T-helper 17 cell (primary cell): ENCODE results near the gene FAM110D. TPM values are rescaled to one million over a fixed set of nuclear protein-coding genes. Genes with fewer than 3 reads are reported as not detected.

ENCODE experiments used
- ATAC-seq: fragments of 150-1000 bp; cut with Tn5 transposase; 2 replicates; pipeline ENCODE4 v1.10.0; 2021; ENCODE audit warnings: mild to moderate bottlenecking, moderate library complexity
- DNase-seq, 3 donors: peaks; one replicate each; pipeline versions ENCODE4 v3.0.0 to v3.0.0-alpha.2; 2020 to 2021
- H3K9me3 ChIP-seq: one replicate; pipeline ENCODE4 v1.7.0; 2013; ENCODE audit warnings: low read length, mild to moderate bottlenecking; ENCODE audit not compliant: control insufficient read depth, poor library complexity, severe bottlenecking
- H3K27ac Mint-ChIP-seq: one replicate; pipeline ENCODE4 v1.8.0; 2022; ENCODE audit warnings: mild to moderate bottlenecking, moderate library complexity, mixed read lengths
- H3K27me3 Mint-ChIP-seq: one replicate; pipeline ENCODE4 v1.8.0; 2022; ENCODE audit warnings: mixed read lengths
- H3K36me3 Mint-ChIP-seq: one replicate; pipeline ENCODE4 v1.8.0; 2022; ENCODE audit warnings: low read depth, mixed read lengths
- H3K4me1 Mint-ChIP-seq: one replicate; pipeline ENCODE4 v1.8.0; 2022; ENCODE audit warnings: mild to moderate bottlenecking, mixed read lengths
- H3K4me3 Mint-ChIP-seq: one replicate; pipeline ENCODE4 v1.8.0; 2022; ENCODE audit warnings: mild to moderate bottlenecking, moderate library complexity, mixed read lengths
- total RNA-seq, 4 donors: library from RNA in 2 of 4; stranded (reverse) in 2 of 4; gene quantifications; one replicate each; pipeline ENCODE4 v1.2.3 and lab custom pipeline; 2022 to 2026

FAM110D gene
- total RNA-seq, 2 donors from 2014 or later: not detected

DNA sequence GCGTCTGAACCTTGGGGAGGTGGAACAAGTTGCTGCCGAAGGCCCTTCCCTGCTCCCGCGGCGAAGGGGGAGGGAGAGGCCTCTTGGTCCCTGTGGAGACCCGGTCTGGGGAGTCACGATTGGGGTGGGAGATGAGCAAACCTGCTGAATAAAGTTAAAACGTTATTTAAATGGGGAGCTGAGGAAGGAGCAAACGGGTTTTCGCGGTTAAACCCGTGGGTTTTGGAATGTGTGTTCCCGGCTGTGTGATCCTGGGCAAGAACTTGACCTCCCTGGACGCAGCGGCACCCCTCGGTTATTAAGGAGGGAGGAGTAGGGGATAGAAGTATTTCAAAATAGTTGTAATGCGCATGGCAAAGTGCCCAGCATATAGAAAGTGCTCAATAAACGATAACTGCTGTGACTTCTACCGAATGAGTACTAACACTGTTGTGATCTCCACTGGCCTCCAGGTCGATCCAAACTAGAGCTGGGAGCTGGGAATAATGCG lies 3.4 kb downstream of the FAM110D start:
- Mint-ChIP-seq H3K27ac (peak overlapping the region; percentile 6), H3K4me3 (peak overlapping the region; percentile 65)
- no peak for ATAC-seq

DNA sequence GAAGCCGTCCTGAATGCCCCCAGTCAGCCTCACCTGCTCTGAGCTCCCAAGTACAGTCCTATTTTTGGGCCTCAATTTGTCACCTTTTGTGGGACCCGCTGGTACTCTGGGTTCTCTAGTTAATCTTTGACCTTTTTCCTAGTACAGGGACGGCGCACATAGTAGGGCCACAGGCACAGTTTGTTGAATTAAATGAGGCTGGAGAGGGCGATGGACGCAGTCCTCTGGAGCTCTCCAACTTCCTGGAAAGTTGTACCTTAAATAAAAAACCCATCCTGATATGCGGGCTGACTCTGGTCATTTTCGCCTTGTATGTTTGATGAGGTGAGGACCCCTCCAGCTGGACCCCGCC lies 4.8 kb downstream of the FAM110D start:
- no peaks in the 10 kb centered on the region for H3K9me3 ChIP-seq
- peaks cover 15% of the 10 kb centered on the region for H3K4me1 Mint-ChIP-seq
- peak overlapping the region; percentile 63 for H3K4me3 Mint-ChIP-seq
- ATAC-seq (no peak), DNase-seq (no peak)
- H3K27me3 Mint-ChIP-seq: peaks cover 18% of the 10 kb centered on the region
- H3K36me3 Mint-ChIP-seq: no peaks in the 10 kb centered on the region
- H3K27ac Mint-ChIP-seq: no peak overlapping the region

More for the DNA sequence above, 3.4 kb downstream of the FAM110D start:
- Mint-ChIP-seq H3K36me3 (no peaks in the 10 kb centered on the region), H3K4me1 (peaks cover 15% of the 10 kb centered on the region), H3K27me3 (peaks cover 29% of the 10 kb centered on the region)
- no peaks in the 10 kb centered on the region for H3K9me3 ChIP-seq
- DNase-seq: no peak

DNA sequence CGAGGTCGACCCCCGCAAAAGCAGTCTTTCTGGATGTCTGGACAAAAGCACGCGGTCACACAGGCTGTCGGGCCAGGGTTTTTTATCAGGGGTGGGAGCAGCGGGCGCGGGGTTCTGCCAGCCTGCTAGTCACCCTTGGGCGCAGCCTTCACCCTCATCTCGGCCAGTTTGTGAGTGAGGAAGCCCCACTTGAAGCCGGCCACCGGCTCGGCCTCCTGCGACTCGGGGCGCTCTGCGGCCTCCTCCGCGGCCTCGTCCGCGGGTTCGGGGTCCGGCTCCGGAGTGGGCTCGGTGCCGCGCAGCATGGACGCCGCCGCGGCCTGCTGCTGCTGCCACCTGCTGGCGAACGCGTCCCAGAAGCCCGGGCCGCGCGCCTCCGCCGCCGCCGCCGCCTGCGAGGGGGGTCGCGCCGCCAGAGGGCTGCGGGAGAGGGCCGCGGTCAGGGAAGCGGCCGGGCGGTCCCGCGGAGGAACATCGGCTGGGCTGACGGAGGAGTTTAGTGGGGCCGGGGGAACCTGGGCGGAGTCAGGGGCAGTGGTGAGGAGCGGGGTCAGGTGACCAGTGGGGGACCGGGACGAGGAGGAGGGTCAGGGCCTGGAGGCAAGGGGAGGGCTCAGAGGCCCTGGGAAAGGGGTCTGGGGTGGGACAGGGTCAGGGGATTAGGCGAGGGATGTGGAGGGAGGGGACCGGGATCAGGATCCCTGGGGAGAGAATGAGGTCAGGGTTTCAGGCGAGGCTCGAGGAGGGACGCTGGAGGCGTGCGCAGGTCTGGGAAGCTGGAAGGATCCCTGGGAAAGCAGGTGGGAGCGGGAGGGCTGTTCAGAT lies 5.4 kb downstream of the FAM110D start:
- DNase-seq (peak; percentile 37 to 63 (median 55)), ATAC-seq (peak; percentile 69)
- Mint-ChIP-seq H3K27ac (peak overlapping the region; percentile 71), H3K4me3 (peak overlapping the region; percentile 83), H3K4me1 (peaks cover 15% of the 10 kb centered on the region), H3K27me3 (peaks cover 13% of the 10 kb centered on the region), H3K36me3 (no peaks in the 10 kb centered on the region)
- no peaks in the 10 kb centered on the region for H3K9me3 ChIP-seq

DNA sequence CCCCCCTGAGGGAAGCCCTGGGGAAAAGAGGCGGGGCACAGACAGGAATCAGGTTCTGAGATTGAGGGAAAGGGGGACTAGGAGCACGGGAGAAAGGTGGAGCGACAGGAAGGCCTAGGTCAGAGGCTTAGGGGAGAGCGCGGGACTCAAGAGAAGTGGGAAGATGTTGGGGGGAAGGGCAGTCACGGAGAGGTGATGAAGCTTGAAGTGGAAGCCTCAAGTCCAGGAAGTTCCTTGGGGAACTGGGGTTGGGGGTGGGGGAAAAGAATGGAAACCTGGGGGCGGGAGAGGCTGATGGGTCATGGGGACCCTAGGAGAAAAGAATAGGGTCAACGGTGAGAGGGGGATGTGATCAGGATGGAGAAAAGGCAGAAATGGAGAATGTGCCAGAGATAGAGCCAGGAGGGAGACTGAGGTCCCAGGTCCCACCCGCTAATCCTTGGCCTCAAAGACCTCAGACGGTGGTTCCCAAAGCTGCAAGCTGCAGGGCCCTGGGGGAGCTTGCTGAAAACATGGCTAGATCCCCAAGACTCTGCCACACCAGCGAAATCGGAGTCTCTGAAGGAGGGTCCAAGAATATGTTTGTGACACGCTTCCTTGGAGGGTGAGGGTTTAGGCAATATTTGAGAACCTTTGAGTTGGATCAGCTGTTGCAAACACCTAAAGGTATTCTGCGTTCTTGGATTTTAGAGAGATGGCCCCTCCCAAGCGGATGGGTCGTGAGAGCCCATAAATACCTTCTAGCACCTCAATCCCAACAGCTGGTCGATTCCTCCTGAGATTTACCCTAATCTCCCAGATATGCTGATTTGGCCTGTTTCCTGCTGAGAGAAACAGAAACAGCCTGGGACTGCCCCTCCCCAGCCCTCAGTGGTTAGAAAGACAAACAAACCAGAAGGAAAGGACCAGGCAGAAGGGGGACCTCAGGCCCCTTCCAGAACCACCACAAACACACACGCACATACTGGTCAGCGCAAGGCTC lies 6.3 kb downstream of the FAM110D start:
- DNase-seq: no peak
- peak overlapping the region; percentile 71 for H3K27ac Mint-ChIP-seq
- H3K36me3 Mint-ChIP-seq: no peaks in the 10 kb centered on the region
- ATAC-seq: no peak
- peak overlapping the region; percentile 83 for H3K4me3 Mint-ChIP-seq
- H3K9me3 ChIP-seq: no peaks in the 10 kb centered on the region
- H3K4me1 Mint-ChIP-seq: peaks cover 15% of the 10 kb centered on the region
- peaks cover 7% of the 10 kb centered on the region for H3K27me3 Mint-ChIP-seq

DNA sequence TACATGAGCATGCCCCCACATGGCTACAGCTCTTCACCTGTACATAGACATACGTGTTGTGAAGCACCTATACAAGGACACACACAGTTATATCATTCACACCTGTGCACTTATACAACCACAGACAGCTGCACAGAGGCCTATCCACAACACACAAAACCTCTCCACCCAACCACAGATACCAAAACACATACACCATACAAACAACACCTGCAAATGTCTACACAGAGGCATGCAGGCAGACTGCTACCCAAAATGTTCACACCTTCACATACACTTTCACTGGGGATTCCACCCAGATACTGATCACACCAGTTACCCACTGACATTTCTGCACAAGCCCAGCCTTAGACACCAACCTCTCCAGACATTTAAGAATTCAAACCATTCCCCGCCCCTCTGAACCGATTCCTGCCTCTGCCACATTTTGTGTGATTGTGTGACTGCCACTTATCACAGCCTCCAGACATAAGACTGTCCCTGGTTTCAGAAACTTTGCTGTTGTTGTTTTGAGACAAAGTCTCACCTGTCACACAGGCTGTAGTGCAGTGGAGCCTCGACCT lies 7.9 kb downstream of the FAM110D start:
- DNase-seq (no peak), ATAC-seq (no peak)
- peaks cover 21% of the 10 kb centered on the region for H3K4me1 Mint-ChIP-seq
- no peak overlapping the region for H3K4me3 Mint-ChIP-seq
- H3K36me3 Mint-ChIP-seq: no peaks in the 10 kb centered on the region
- peaks cover 7% of the 10 kb centered on the region for H3K27me3 Mint-ChIP-seq
- H3K27ac Mint-ChIP-seq: no peak overlapping the region
- no peaks in the 10 kb centered on the region for H3K9me3 ChIP-seq

DNA sequence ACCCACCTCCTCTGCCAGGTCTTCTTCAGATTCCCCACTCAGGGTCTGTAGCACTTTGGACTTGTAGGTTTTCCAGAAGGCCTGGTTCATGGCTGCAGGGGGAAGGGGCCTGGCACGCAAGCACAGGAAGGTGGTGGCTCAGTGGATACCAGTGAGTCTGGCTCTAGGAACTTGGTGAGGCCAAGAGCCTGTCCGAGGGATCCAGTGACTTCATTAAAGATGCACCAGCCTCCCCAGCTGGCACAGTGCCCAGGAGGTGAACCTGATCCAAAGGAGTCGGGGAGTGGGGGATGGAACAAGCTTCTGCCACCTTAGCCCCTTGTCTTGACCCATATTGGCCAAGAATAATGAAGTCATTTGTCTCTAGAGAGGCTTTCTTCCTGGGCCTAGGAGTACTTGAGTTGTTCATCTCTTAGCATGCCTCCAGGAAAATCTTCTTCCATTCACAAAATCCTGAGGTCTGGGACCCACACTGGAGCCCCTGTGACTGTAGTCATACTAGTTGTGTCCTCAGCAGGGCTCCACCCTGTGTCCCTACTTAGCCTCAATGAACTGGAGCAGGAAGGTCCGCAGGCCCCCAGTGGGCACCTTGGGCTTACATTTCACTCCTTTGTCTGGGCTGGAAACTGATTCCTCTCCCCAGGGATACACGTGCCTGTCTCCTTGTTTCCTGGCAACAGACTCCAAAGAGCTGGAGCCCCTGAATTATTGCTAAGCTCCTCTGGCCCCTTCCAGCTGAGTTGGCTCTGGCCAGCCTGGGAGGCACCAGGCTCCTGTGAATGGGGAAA lies 9.7 kb downstream of the FAM110D start, which contains the start of gene C1orf232:
Gene C1orf232, minus strand, starts transcription at position 554 of the 788 bp plus-strand sequence. Its CDS starts 464 bp downstream, at position 90.
- no peaks in the 10 kb centered on the region for H3K9me3 ChIP-seq
- Mint-ChIP-seq H3K27ac (peak within 1 kb of the TSS; percentile 79), H3K27me3 (no peaks in the 10 kb centered on the region), H3K36me3 (no peaks in the 10 kb centered on the region), H3K4me1 (peaks cover 16% of the 10 kb centered on the region), H3K4me3 (peak within 1 kb of the TSS; percentile 92)
- no peak for ATAC-seq
- no peak for DNase-seq

DNA sequence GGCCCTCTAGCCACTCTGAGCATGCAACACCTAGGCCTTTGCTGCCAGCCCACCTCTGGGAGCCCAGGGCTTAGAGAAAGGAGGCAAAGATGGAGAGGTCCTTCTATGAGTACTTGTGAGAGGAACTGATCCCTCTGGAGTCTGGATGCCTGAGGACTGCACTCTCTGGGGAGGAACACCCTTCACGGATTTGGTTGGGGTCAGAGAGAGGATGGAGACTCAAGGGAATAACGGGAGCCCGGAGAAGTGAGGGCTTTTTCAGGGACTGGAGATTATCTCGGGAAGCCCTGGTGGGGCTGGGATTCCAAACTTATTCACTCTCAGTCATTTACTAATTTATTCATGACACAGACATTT lies 10.3 kb downstream of the FAM110D start:
- no peaks in the 10 kb centered on the region for H3K27me3 Mint-ChIP-seq
- no peak for DNase-seq
- peaks cover 16% of the 10 kb centered on the region for H3K4me1 Mint-ChIP-seq
- no peaks in the 10 kb centered on the region for H3K36me3 Mint-ChIP-seq
- H3K27ac Mint-ChIP-seq: peak overlapping the region; percentile 79
- H3K4me3 Mint-ChIP-seq: peak overlapping the region; percentile 92
- ATAC-seq: no peak
- no peaks in the 10 kb centered on the region for H3K9me3 ChIP-seq

DNA sequence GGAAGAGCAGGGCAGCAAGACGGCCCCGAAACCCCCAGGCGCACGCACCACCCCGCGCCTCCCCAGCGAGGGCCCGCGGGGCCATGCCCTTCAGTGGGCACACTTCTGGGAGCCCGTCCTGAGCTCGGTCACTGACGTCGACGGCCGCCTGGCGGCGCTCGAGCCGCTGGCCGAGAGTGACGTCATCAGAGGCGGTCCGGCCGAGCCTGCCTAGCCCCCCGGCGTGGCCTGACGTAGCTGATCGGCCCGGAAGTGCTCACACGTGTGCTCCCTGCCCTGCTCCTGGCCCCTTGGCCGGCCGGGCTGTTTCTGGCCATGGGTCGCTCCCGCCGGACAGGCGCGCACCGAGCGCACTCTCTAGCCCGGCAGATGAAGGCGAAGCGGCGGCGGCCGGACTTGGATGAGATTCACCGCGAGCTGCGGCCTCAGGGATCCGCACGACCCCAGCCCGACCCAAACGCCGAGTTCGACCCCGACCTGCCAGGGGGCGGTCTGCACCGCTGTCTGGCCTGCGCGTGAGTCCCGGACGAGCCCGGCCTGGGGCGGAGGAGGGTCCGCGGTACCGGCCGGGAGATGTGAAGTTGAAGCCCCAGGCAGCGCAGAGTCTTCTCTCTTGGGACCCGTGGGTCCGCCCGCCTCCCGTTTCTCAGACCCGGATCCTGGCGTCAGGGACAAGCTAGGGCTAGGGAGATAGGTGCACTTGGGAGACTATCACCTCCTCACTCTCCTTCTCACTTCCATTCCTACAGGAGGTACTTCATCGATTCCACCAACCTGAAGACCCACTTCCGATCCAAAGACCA lies 11.0 kb downstream of the FAM110D start, which contains the start of gene ZNF593:
Gene ZNF593, plus strand, starts transcription at position 240 of the 803 bp plus-strand sequence. Its CDS starts 76 bp downstream, at position 316.
- H3K36me3 Mint-ChIP-seq: no peaks in the 10 kb centered on the region
- H3K4me3 Mint-ChIP-seq: peak within 1 kb of the TSS; percentile 92

DNA sequence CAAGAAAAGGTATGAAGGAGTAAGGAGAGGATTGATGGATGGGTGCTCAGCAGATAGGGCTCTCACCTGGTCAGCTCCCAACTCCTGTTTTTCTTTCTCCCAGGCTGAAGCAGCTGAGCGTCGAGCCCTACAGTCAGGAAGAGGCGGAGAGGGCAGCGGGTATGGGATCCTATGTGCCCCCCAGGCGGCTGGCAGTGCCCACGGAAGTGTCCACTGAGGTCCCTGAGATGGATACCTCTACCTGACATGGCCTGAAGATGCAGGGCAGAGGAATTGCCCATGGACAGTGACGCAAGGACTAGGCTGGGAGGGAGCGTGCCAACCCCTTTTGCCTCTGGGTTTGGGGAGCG lies 11.6 kb downstream of the FAM110D start:
- ATAC-seq (no peak), DNase-seq (no peak)
- H3K36me3 Mint-ChIP-seq: no peaks in the 10 kb centered on the region
- H3K27ac Mint-ChIP-seq: peak overlapping the region; percentile 79
- H3K4me1 Mint-ChIP-seq: peaks cover 11% of the 10 kb centered on the region
- H3K27me3 Mint-ChIP-seq: no peaks in the 10 kb centered on the region
- no peaks in the 10 kb centered on the region for H3K9me3 ChIP-seq
- H3K4me3 Mint-ChIP-seq: peak overlapping the region; percentile 92

More for the DNA sequence above, 11.0 kb downstream of the FAM110D start, which contains the start of gene ZNF593:
- no peaks in the 10 kb centered on the region for H3K27me3 Mint-ChIP-seq
- peaks cover 11% of the 10 kb centered on the region for H3K4me1 Mint-ChIP-seq
- H3K9me3 ChIP-seq: no peaks in the 10 kb centered on the region
- ATAC-seq: peak; percentile 94
- H3K27ac Mint-ChIP-seq: peak within 1 kb of the TSS; percentile 79
- DNase-seq: peak; percentile 74 to 81 (median 75)

DNA sequence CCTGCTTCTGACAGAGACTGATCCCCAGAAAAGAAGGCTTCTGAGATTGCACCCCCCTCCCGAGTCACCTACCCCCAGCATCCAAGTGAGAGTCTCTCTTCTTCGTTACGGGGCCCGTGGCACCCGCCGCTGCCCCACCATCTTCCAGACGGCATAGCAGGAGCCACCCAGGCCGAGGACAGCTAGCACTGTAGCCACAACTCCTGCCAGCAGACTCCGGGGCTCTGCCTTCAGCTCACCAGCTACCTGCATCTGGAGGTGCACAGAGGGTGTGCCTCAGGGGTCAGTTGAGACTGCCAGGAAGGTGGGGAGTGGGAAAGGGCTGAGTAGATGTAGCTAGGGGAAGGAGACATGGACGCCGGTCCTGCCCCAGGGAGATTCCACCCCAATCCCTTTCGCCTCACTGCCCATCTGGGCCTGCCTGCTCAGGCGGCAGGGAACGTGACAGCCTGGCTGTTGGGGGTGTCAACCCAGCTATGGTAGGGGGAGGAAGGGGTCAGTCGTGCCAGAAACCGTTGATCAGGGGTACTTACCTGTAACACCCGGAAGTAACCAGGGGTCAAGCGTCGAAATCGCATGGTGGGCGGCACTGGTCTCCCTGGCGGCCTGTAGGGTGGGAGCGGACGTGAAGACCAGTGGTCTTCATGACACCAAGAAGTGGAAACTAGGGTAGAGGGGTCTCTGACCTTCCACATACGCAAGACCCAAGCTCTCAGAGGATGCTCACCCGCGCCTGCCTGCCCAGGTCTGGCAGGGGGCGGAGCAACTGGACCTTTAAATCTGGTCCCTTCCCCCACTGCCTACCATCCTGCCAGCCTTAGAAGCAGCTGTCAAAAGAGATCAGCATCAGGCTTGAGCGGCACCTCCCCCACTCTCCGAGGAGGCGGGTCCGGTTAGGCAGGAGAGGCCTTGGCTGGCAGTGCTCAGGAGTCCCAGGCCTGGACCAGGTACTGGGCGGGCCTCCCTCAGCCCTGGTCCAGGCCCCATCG lies 12.5 kb downstream of the FAM110D start, which contains the start of gene ZNF593OS:
Gene ZNF593OS, minus strand, starts transcription at position 749 of the 989 bp plus-strand sequence. Its CDS starts 171 bp downstream, at position 578.
- Mint-ChIP-seq H3K36me3 (no peaks in the 10 kb centered on the region), H3K4me3 (peak within 1 kb of the TSS; percentile 92), H3K27me3 (no peaks in the 10 kb centered on the region), H3K4me1 (peaks cover 11% of the 10 kb centered on the region), H3K27ac (peak within 1 kb of the TSS; percentile 79)
- no peaks in the 10 kb centered on the region for H3K9me3 ChIP-seq
- DNase-seq (no peak), ATAC-seq (no peak)

DNA sequence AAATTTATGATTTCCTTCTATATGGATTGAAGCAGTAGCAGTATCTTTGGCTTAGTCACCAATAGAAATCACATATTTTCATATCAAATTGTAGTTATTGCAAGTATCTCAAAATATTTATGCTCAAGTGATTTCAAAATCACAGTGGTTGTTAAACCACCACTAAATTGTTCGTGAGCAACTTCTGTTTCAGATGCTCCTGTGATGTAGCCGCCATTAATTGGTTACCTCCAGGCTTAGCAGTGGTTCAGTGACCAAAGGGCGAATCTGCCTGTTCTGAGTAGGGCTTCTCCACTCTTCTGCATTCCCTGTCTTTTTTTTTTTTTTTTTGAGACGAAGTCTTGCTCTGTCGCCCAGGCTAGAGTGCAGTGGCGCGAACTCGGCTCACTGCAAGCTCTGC lies 16.5 kb downstream of the FAM110D start:
- H3K27ac Mint-ChIP-seq: peak overlapping the region; percentile 34
- no peaks in the 10 kb centered on the region for H3K9me3 ChIP-seq
- H3K36me3 Mint-ChIP-seq: no peaks in the 10 kb centered on the region
- ATAC-seq: no peak
- H3K4me1 Mint-ChIP-seq: peaks cover 6% of the 10 kb centered on the region
- no peaks in the 10 kb centered on the region for H3K27me3 Mint-ChIP-seq
- no peak overlapping the region for H3K4me3 Mint-ChIP-seq
- DNase-seq: no peak
